H1 (cell line): Measurements from ENCODE around the gene NRXN2. TPM values are rescaled to one million over a fixed set of nuclear protein-coding genes. Genes with fewer than 3 reads are reported as not detected.

Experiments used
- SAP30 ChIP-seq: fragments of 300-600 bp; sonication (generic); IDR thresholded peaks from 2 replicates; pipeline ENCODE4 v1.7.1; 2012; ENCODE audit warnings: low read length, moderate library complexity, mild to moderate bottlenecking, inconsistent platforms; ENCODE audit not compliant: insufficient read depth, insufficient replicate concordance
- polyA plus RNA-seq, 7 experiments: library from polyadenylated mRNA; depleted of rRNA in 3 of 7; stranded (reverse) in 5 of 7; unstranded in 2 of 7; fragments of >200 nt in 5 of 7; fragments of 200-250 nt in 2 of 7; gene quantifications; 1 replicate in 5 of 7; 2 replicates in 1 of 7; 4 replicates in 1 of 7; pipeline versions ENCODE4 v1.2.1 to v1.2.3, GENCODE V29; 2011 to 2013; ENCODE audit warnings: missing spikeins in 2 of 7, mixed read lengths in 2 of 7
- total RNA-seq: library from RNA; stranded (reverse); fragmentation: NEBNext Ultra II Directional; extraction: Animal tissue kit (Norgen Biotek cat#: 25700); gene quantifications from 2 replicates; pipeline ENCODE4 v1.2.1, GENCODE V29; 2021

NRXN2 gene
- total and polyA plus RNA-seq, 2 of the 8 experiments (the other 6 are each of a cell fraction or from before 2014, with no cell fraction given) = 1.3 to 11.5 TPM

DNA sequence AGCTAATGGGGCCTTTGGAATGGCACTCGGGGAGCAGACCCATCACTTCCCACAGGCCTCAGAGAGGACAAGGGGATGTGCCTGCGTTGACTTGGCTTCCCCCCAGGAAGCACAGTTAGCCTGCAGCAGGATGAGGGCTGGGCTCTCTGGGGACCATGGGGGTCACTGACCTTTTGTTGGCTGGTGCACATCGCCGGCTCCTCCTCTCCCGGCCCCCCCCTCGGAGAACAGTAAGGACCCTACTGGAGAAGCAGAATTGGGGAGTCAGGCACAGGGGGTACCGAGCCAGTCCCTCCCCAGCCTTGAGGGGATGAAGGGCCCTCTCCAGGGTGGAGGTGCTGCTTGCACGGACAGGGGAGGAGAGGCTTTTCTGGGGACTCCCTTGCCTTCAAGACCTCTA is 32.8 kb downstream of the NRXN2 start (continued):
- no peak for TF ChIP-seq SAP30
